Measurements from ENCODE around the gene CFAP74. TPM values are rescaled to one million over a fixed set of nuclear protein-coding genes. Genes with fewer than 3 reads are reported as not detected.

CFAP74 gene
- polyA plus RNA-seq, 1 experiment = not detected

DNA sequence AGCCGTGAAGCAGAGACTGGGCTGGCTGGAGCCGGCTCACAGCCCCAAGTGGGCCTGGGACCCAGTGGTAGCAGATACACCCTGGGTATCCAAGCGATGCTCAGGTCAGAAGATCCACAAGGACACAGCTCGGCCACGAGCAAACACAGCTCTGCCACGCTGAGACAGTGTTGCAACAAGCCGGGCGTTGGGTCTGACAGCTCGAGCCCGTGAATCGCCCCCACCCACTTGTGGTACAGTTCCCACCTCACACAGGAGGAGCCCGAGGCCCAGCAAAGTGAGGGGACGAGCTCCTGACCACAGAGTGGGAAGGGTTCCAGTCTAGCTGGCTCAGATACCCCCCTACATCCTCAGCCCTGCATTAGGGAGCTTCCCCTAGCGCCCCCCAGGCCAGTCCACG is 37.7 kb upstream of the CFAP74 start:
- no peak overlapping the region for H3K4me3 ChIP-seq (ENCODE audit: low read depth, low read length)
- no peak overlapping the region for H3K27ac ChIP-seq (ENCODE audit: low read depth, low read length)
- H3K27me3 ChIP-seq (ENCODE audit: control insufficient read depth, insufficient read depth, low read length) = peaks cover 23% of the 10 kb centered on the region
- CTCF ChIA-PET = interaction anchor here (1.1 kb wide), 1 partner anchor 80 kb away, joined by 3 read pairs; no protein-coding TSS in a partner anchor
- TF ChIP-seq, protein P1, sequence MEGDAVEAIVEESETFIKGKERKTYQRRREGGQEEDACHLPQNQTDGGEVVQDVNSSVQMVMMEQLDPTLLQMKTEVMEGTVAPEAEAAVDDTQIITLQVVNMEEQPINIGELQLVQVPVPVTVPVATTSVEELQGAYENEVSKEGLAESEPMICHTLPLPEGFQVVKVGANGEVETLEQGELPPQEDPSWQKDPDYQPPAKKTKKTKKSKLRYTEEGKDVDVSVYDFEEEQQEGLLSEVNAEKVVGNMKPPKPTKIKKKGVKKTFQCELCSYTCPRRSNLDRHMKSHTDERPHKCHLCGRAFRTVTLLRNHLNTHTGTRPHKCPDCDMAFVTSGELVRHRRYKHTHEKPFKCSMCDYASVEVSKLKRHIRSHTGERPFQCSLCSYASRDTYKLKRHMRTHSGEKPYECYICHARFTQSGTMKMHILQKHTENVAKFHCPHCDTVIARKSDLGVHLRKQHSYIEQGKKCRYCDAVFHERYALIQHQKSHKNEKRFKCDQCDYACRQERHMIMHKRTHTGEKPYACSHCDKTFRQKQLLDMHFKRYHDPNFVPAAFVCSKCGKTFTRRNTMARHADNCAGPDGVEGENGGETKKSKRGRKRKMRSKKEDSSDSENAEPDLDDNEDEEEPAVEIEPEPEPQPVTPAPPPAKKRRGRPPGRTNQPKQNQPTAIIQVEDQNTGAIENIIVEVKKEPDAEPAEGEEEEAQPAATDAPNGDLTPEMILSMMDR (IDR thresholded peaks at IDR 0.05; ENCODE audit: low read depth, low read length) = no peak
- POLR2A ChIA-PET = no interaction called here
- no peak for DNase-seq (ENCODE audit: low read depth, low spot score)
- no peaks in the 10 kb centered on the region; the same call in 1 of the 2 replicates for H3K9me3 ChIP-seq (ENCODE audit: control insufficient read depth, insufficient read depth, low read length)

- CTCF ChIA-PET = no interaction called here
- POLR2A ChIA-PET = no interaction called here
- TF ChIP-seq, protein P1 (IDR thresholded peaks at IDR 0.05; ENCODE audit: low read depth, low read length) = no peak
- no peak for DNase-seq (ENCODE audit: low read depth, low spot score)
- no peak overlapping the region for H3K4me3 ChIP-seq (ENCODE audit: low read depth, low read length)
- peaks cover 15% of the 10 kb centered on the region for H3K27me3 ChIP-seq (ENCODE audit: control insufficient read depth, insufficient read depth, low read length)
- no peak overlapping the region for H3K27ac ChIP-seq (ENCODE audit: low read depth, low read length)
- H3K9me3 ChIP-seq (ENCODE audit: control insufficient read depth, insufficient read depth, low read length) = no peaks in the 10 kb centered on the region
Measured at GRCh38 chr1:2039251-2039650, 35.7 kb upstream of the CFAP74 start.

DNA sequence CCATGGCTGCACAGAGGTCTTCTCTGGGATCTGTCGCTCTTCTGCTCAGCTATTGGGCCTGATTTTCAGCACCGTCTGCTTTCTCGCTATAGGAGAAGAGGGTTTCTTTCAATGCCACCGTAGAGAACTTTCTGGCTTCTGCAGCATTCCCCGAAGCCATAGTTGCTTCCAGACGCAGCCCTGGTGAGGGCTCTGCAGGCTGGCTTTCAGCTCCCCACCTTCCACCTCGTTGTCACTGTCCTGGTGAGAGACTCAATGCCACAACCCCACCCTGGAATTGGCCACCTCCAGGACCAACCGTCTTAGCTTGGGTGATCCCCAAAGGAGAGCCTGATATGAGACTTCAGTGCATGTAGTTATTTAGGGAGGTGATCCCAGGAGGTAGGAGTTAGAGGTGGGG is 34.6 kb upstream of the CFAP74 start:
- H3K27ac ChIP-seq (ENCODE audit: low read depth, low read length) = no peak overlapping the region
- H3K27me3 ChIP-seq (ENCODE audit: control insufficient read depth, insufficient read depth, low read length) = peaks cover 15% of the 10 kb centered on the region
- TF ChIP-seq, protein P1 (IDR thresholded peaks at IDR 0.05; ENCODE audit: low read depth, low read length) = no peak
- H3K9me3 ChIP-seq (ENCODE audit: control insufficient read depth, insufficient read depth, low read length) = no peaks in the 10 kb centered on the region
- POLR2A ChIA-PET = no interaction called here
- DNase-seq (ENCODE audit: low read depth, low spot score) = no peak
- CTCF ChIA-PET = no interaction called here
- H3K4me3 ChIP-seq (ENCODE audit: low read depth, low read length) = no peak overlapping the region

GRCh38 chr1:2037314-2037979 is 33.9 kb upstream of the CFAP74 start:
- CTCF ChIA-PET = interaction anchor here (1.2 kb wide), 1 partner anchor 102 kb away, joined by 3 read pairs; no protein-coding TSS in a partner anchor

DNA sequence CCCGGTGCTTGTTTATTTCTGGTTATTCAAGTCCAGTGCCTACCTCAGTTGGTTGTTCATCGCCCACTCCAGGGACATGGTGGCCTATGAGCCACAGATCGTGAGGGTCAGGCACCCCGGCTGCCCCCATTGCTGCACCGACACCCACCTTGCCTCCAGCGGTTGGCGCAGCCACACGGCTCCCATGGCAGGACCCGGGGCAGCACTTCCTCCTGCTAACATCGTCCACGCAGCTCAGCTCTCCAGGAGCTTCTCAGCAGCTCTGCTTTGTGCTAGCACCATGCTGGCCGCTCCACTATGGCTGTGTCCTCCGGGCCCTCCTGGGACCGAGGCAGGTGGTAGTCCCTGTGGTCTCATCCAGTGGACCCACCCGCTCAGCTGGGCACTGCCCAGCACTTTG is 32.7 kb upstream of the CFAP74 start:
- Histone ChIP-seq H3K4me3 (ENCODE audit: low read depth, low read length) (no peak overlapping the region), H3K27ac (ENCODE audit: low read depth, low read length) (no peak overlapping the region), H3K9me3 (ENCODE audit: control insufficient read depth, insufficient read depth, low read length) (no peaks in the 10 kb centered on the region), H3K27me3 (ENCODE audit: control insufficient read depth, insufficient read depth, low read length) (peaks cover 19% of the 10 kb centered on the region)
- POLR2A ChIA-PET = no interaction called here
- CTCF ChIA-PET = interaction anchor here (1.2 kb wide), 1 partner anchor 8 kb away, joined by 4 read pairs; no protein-coding TSS in a partner anchor
- no peak for DNase-seq (ENCODE audit: low read depth, low spot score)
- TF ChIP-seq, protein P1 (IDR thresholded peaks at IDR 0.05; ENCODE audit: low read depth, low read length) = no peak

More at GRCh38 chr1:2037314-2037979, 33.9 kb upstream of the CFAP74 start:
- Histone ChIP-seq H3K9me3 (ENCODE audit: control insufficient read depth, insufficient read depth, low read length) (no peaks in the 10 kb centered on the region), H3K27me3 (ENCODE audit: control insufficient read depth, insufficient read depth, low read length) (peaks cover 21% of the 10 kb centered on the region), H3K4me3 (ENCODE audit: low read depth, low read length) (no peak overlapping the region), H3K27ac (ENCODE audit: low read depth, low read length) (no peak overlapping the region)
- no peak for DNase-seq (ENCODE audit: low read depth, low spot score)
- TF ChIP-seq, protein P1 (IDR thresholded peaks at IDR 0.05; ENCODE audit: low read depth, low read length) = no peak
- POLR2A ChIA-PET = no interaction called here

Data from AG04450 (cell line).